ENCODE measurements around the gene HOXA5. TPM values are rescaled to one million over a fixed set of nuclear protein-coding genes. Genes with fewer than 3 reads are reported as not detected.

Gene HOXA5
- total RNA-seq, 3 donors from 2014 or later = 16.1 to 26.6 (median 23.8) TPM

GRCh38 chr7:27159266-27160144, 16.0 kb upstream of the HOXA5 start:
- peak in 1 of 3 donors; percentile 69 for DNase-seq
- Histone ChIP-seq H3K4me3 (no peak overlapping the region), H3K9me3 (no peaks in the 10 kb centered on the region), H3K4me1 (ENCODE audit: low read depth) (peaks cover 29% of the 10 kb centered on the region), H3K36me3 (ENCODE audit: low read depth) (no peaks in the 10 kb centered on the region)
- no peak for TF ChIP-seq CTCF (IDR thresholded peaks at IDR 0.05)
- no peak for ATAC-seq
- intact Hi-C loops (cut with DNase I, micrococcal nuclease) = loop anchor here (5.0 to 10.0 kb wide), 3 partner anchors 785 to 1295 kb away; no protein-coding TSS in a partner anchor

GRCh38 chr7:27158436-27159265, 15.2 kb upstream of the HOXA5 start:
- intact Hi-C loops (cut with DNase I, micrococcal nuclease) = loop anchor here in 1 of 2 donors (10.0 kb wide), 1 partner anchor 784 kb away; no protein-coding TSS in a partner anchor
- DNase-seq (peak in 1 of 3 donors; percentile 63), ATAC-seq (no peak)
- Histone ChIP-seq H3K36me3 (ENCODE audit: low read depth) (no peaks in the 10 kb centered on the region), H3K9me3 (no peaks in the 10 kb centered on the region), H3K4me3 (no peak overlapping the region), H3K4me1 (ENCODE audit: low read depth) (peaks cover 36% of the 10 kb centered on the region)
- no peak for TF ChIP-seq CTCF (IDR thresholded peaks at IDR 0.05)

GRCh38 chr7:27157702-27158431, 14.4 kb upstream of the HOXA5 start:
- intact Hi-C loops (cut with DNase I, micrococcal nuclease) = loop anchor here in 1 of 2 donors (10.0 kb wide), 1 partner anchor 783 kb away; no protein-coding TSS in a partner anchor
- peak; percentile 65 to 76 (median 76) for DNase-seq

GRCh38 chr7:27156916-27157701, 13.6 kb upstream of the HOXA5 start:
- H3K4me3 ChIP-seq = peak overlapping the region; percentile 36
- ATAC-seq (no peak), DNase-seq (peak in 1 of 3 donors; percentile 63)
- no peaks in the 10 kb centered on the region for H3K36me3 ChIP-seq (ENCODE audit: low read depth)
- H3K4me1 ChIP-seq (ENCODE audit: low read depth) = peaks cover 38% of the 10 kb centered on the region
- no peaks in the 10 kb centered on the region for H3K9me3 ChIP-seq
- intact Hi-C loops (cut with DNase I, micrococcal nuclease) = loop anchor here in 1 of 2 donors (10.0 kb wide), 1 partner anchor 782 kb away; no protein-coding TSS in a partner anchor
- TF ChIP-seq CTCF (IDR thresholded peaks at IDR 0.05) = no peak

More at GRCh38 chr7:27157702-27158431, 14.4 kb upstream of the HOXA5 start:
- no peaks in the 10 kb centered on the region for H3K36me3 ChIP-seq (ENCODE audit: low read depth)
- TF ChIP-seq CTCF (IDR thresholded peaks at IDR 0.05) = no peak
- peak; percentile 44 for ATAC-seq
- peaks cover 40% of the 10 kb centered on the region for H3K4me1 ChIP-seq (ENCODE audit: low read depth)
- no peaks in the 10 kb centered on the region for H3K9me3 ChIP-seq
- H3K4me3 ChIP-seq = peak overlapping the region; percentile 7
